Chondrocyte (in vitro differentiated cells): ENCODE measurements around the gene ACSF2. TPM values are rescaled to one million over a fixed set of nuclear protein-coding genes. Genes with fewer than 3 reads are reported as not detected.

ENCODE experiments used
- DNase-seq: peaks from one replicate; pipeline ENCODE4 v3.0.0; 2021; ENCODE audit warnings: mixed read lengths, low spot score
- H3K27ac Mint-ChIP-seq: one replicate; pipeline ENCODE4 v1.8.0; 2021; ENCODE audit warnings: mild to moderate bottlenecking, moderate library complexity, mixed read lengths; ENCODE audit not compliant: unreplicated experiment
- H3K27me3 Mint-ChIP-seq: 2 replicates; pipeline ENCODE4 v1.8.0; 2021; ENCODE audit warnings: low read depth, mixed read lengths
- H3K36me3 Mint-ChIP-seq: 2 replicates; pipeline ENCODE4 v1.8.0; 2021; ENCODE audit warnings: low read depth, mixed read lengths
- H3K4me1 Mint-ChIP-seq: 2 replicates; pipeline ENCODE4 v1.8.0; 2021; ENCODE audit warnings: low read depth, mild to moderate bottlenecking, mixed read lengths
- H3K4me3 Mint-ChIP-seq: one replicate; pipeline ENCODE4 v1.8.0; 2021; ENCODE audit warnings: mild to moderate bottlenecking, moderate library complexity, mixed read lengths; ENCODE audit not compliant: unreplicated experiment
- H3K9me3 Mint-ChIP-seq: 2 replicates; pipeline ENCODE4 v1.8.0; 2021; ENCODE audit warnings: low read depth, mixed read lengths
- CTCF ChIP-seq: fragments of 200-600 bp; sonication (generic); IDR thresholded peaks from 2 replicates; pipeline ENCODE4 v1.5.0; 2021; ENCODE audit warnings: antibody characterized with exemption, mild to moderate bottlenecking, moderate library complexity
- total RNA-seq: library from RNA; stranded (reverse); gene quantifications from 3 replicates; pipeline ENCODE4 v1.2.1, GENCODE V29; 2021

The ACSF2 gene
- total RNA-seq, 1 donor from 2014 or later, result 17.4 TPM

GRCh38 chr17:50392621-50393020, 33.4 kb upstream of the ACSF2 start:
- H3K4me1 Mint-ChIP-seq, result peaks cover 32% of the 10 kb centered on the region

GRCh38 chr17:50393700-50394099, 32.3 kb upstream of the ACSF2 start:
- no peak for DNase-seq
- H3K36me3 Mint-ChIP-seq, result peaks cover 37% of the 10 kb centered on the region
- no peak overlapping the region for H3K27ac Mint-ChIP-seq
- H3K9me3 Mint-ChIP-seq, result no peaks in the 10 kb centered on the region
- no peak overlapping the region for H3K4me3 Mint-ChIP-seq
- no peaks in the 10 kb centered on the region for H3K27me3 Mint-ChIP-seq
- peaks cover 32% of the 10 kb centered on the region for H3K4me1 Mint-ChIP-seq
- TF ChIP-seq CTCF, result no peak

More at GRCh38 chr17:50392621-50393020, 33.4 kb upstream of the ACSF2 start:
- no peak for DNase-seq
- no peak overlapping the region for H3K4me3 Mint-ChIP-seq
- peaks cover 40% of the 10 kb centered on the region for H3K36me3 Mint-ChIP-seq
- no peak for TF ChIP-seq CTCF
- no peaks in the 10 kb centered on the region for H3K27me3 Mint-ChIP-seq
- H3K27ac Mint-ChIP-seq, result no peak overlapping the region
- no peaks in the 10 kb centered on the region for H3K9me3 Mint-ChIP-seq

GRCh38 chr17:50394711-50395110, 31.3 kb upstream of the ACSF2 start:
- Mint-ChIP-seq H3K36me3 (peaks cover 32% of the 10 kb centered on the region), H3K27me3 (no peaks in the 10 kb centered on the region), H3K27ac (peak overlapping the region; percentile 17), H3K9me3 (no peaks in the 10 kb centered on the region), H3K4me3 (peak overlapping the region; percentile 79), H3K4me1 (peaks cover 32% of the 10 kb centered on the region)
- no peak for DNase-seq
- TF ChIP-seq CTCF, result no peak

GRCh38 chr17:50396261-50397110, 29.5 kb upstream of the ACSF2 start:
- H3K27me3 Mint-ChIP-seq, result no peaks in the 10 kb centered on the region
- no peak for DNase-seq
- H3K4me1 Mint-ChIP-seq, result peaks cover 32% of the 10 kb centered on the region
- H3K27ac Mint-ChIP-seq, result peak overlapping the region; percentile 88
- H3K9me3 Mint-ChIP-seq, result no peaks in the 10 kb centered on the region
- H3K4me3 Mint-ChIP-seq, result peak overlapping the region; percentile 79
- no peak for TF ChIP-seq CTCF
- peaks cover 24% of the 10 kb centered on the region for H3K36me3 Mint-ChIP-seq

- peak within 1 kb of the TSS; percentile 88 for H3K27ac Mint-ChIP-seq
- peak; percentile 97 for TF ChIP-seq CTCF
- H3K4me3 Mint-ChIP-seq, result peak within 1 kb of the TSS; percentile 79
- H3K9me3 Mint-ChIP-seq, result no peaks in the 10 kb centered on the region
- no peak for DNase-seq
- H3K4me1 Mint-ChIP-seq, result peaks cover 32% of the 10 kb centered on the region
- H3K36me3 Mint-ChIP-seq, result peaks cover 21% of the 10 kb centered on the region
- no peaks in the 10 kb centered on the region for H3K27me3 Mint-ChIP-seq
These were observed 28.7 kb upstream of the ACSF2 start, which contains the start of gene LRRC59 for GRCh38 chr17:50397111-50397918. TSS of gene LRRC59 (minus strand) at chr17:50397523. CDS start at chr17:50397317, 206 bp downstream.
